NCI-H2107 (cell line): ENCODE measurements around the gene LRCH3.
"Not testable (repeated sequence)": the region's sequence is repeated elsewhere in the genome, so short reads cannot be mapped to it uniquely, and the experiment has no call there.

Source experiments
- DNase-seq: peaks from one replicate; lab custom pipeline; 2025; lab: John Stamatoyannopoulos, UW

The LRCH3 gene

GRCh38 chr3:197882586-197882985 lies 91.5 kb downstream of the LRCH3 start:
- no peak for DNase-seq

GRCh38 chr3:197883541-197883940 lies 92.5 kb downstream of the LRCH3 start:
- DNase-seq = no peak

- not testable (repeated sequence) for DNase-seq
These were observed 93.3 kb downstream of the LRCH3 start for GRCh38 chr3:197884330-197884729.

GRCh38 chr3:197886052-197886451 lies 95.0 kb downstream of the LRCH3 start:
- not testable (repeated sequence) for DNase-seq

GRCh38 chr3:197887430-197888053 lies 96.5 kb downstream of the LRCH3 start:
- DNase-seq = not testable (repeated sequence)

- DNase-seq = no peak
These were observed 97.5 kb downstream of the LRCH3 start for GRCh38 chr3:197888511-197888910.

GRCh38 chr3:197889204-197889930 lies 98.3 kb downstream of the LRCH3 start:
- no peak for DNase-seq

GRCh38 chr3:197890693-197891092 lies 99.6 kb downstream of the LRCH3 start:
- no peak for DNase-seq

- DNase-seq = no peak
These were observed 101.1 kb downstream of the LRCH3 start for GRCh38 chr3:197892162-197892561.

- no peak for DNase-seq
These were observed 105.4 kb downstream of the LRCH3 start for GRCh38 chr3:197896421-197896820.

- no peak for DNase-seq
These were observed 108.9 kb downstream of the LRCH3 start for GRCh38 chr3:197899833-197900478.

GRCh38 chr3:197901626-197902025 lies 110.6 kb downstream of the LRCH3 start:
- no peak for DNase-seq

- DNase-seq = peak; percentile 96
These were observed 115.2 kb downstream of the LRCH3 start for GRCh38 chr3:197906023-197906849.

GRCh38 chr3:197906850-197907187 lies 115.8 kb downstream of the LRCH3 start:
- DNase-seq = no peak

- DNase-seq = no peak
These were observed 116.1 kb downstream of the LRCH3 start for GRCh38 chr3:197907196-197907595.

GRCh38 chr3:197908550-197908949 lies 117.5 kb downstream of the LRCH3 start:
- DNase-seq = not testable (repeated sequence)

- DNase-seq = no peak
These were observed 118.1 kb downstream of the LRCH3 start for GRCh38 chr3:197908957-197909701.

GRCh38 chr3:197912741-197913476 lies 121.9 kb downstream of the LRCH3 start:
- DNase-seq = no peak

GRCh38 chr3:197913641-197914380 lies 122.8 kb downstream of the LRCH3 start:
- no peak for DNase-seq
